NCI-H2029 treated with DMSO at 0.1 percent for 48 hours (cell line): ENCODE data around the gene ZNF19.
"Not testable (repeated sequence)": the region's sequence is repeated elsewhere in the genome, so short reads cannot be mapped to it uniquely, and the experiment has no call there.

Source experiments
- DNase-seq: peaks from one replicate; lab custom pipeline; 2025; lab: John Stamatoyannopoulos, UW

The ZNF19 gene

GRCh38 chr16:71489122-71489521, at the start of gene ZNF19:
ZNF19 (minus strand) TSS chr16:71489324; CDS start chr16:71482114, 7,210 bp downstream.
- no peak for DNase-seq

DNA sequence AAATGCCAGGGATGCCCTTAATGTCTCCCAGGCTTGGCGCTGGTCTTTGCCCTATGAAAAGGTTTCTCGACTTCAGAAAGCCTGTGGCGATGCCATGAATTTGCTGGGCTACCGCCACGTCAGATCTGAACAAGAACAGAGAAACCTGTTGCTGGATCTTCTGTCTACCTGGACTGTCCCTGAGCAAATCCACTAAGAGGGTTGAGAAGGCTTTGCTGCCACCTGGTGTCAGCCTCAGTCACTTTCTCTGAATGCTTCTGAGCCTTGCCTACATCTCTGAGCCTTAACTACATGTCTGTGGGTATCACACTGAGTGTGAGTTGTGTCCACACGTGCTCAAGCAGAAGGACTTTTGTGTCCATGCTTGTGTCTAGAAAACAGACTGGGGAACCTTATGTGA, 48.5 kb upstream of the ZNF19 start:
- no peak for DNase-seq

GRCh38 chr16:71536752-71537499, 47.8 kb upstream of the ZNF19 start:
- DNase-seq, result no peak

- no peak for DNase-seq
Measured at GRCh38 chr16:71532366-71532765, 43.2 kb upstream of the ZNF19 start.

DNA sequence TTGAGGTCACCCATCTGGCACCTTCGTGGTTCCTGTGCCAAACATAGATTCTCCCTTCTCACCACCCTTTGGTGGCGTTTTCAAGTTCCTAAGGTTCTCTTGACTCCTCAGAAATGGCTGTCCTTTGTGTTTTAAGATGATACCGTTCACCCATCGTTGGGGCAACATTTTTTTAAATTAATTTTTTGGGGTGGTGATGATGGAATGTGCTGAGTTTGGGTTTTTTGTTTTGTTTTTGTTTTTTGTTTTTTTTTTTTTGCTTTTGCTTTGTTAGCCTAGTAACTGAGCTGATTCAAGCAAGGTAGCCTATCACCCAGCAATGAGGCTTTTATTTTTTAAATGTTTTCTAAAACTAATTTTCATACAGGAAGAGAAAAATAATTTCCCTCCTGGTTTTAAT, 39.7 kb upstream of the ZNF19 start:
- DNase-seq, result no peak

DNA sequence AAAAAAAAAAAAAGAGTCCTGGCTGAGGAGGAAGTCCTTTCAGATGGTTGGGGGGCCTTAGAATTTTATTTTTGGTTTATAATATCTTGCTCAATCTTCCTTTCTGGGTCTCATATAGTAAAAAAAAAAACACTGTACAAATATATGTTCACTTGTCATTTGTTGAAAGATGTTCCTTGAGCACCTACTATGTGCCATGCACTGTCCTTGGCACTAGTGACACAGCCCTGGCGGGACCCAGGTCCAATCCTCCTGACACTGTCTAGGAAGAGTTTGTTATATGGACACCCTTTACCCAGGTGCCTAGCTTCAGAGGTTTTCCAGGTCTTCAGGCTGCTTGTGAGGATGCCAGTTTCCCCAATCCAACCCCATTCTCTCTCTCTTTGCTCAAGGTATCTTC, 39.1 kb upstream of the ZNF19 start:
- no peak for DNase-seq

- no peak for DNase-seq
Measured at GRCh38 chr16:71526111-71526631, 37.0 kb upstream of the ZNF19 start, which contains the start of gene CHST4. CHST4 (plus strand) TSS chr16:71526426; CDS start chr16:71536678, 10,252 bp downstream.

GRCh38 chr16:71524566-71525553, 35.7 kb upstream of the ZNF19 start:
- no peak for DNase-seq

DNA sequence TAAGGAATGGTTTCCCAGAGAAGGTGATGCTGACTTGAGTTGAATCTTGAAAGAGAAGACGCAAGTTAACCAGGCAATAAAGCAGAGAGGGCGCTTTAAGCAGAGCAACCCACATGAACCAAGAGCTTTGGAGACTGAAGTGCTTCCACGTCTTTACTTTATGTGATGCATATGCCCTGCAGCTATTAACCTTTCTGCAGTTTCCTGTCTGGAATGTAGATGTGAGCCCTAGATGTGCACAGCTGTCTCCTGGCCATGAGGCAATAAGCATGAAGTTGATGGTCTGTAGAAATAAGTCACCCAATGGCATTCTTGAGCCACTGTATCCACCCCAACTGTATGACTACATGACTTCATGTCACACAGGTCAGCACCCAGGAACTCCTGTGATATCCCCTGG, 31.4 kb upstream of the ZNF19 start:
- no peak for DNase-seq

DNA sequence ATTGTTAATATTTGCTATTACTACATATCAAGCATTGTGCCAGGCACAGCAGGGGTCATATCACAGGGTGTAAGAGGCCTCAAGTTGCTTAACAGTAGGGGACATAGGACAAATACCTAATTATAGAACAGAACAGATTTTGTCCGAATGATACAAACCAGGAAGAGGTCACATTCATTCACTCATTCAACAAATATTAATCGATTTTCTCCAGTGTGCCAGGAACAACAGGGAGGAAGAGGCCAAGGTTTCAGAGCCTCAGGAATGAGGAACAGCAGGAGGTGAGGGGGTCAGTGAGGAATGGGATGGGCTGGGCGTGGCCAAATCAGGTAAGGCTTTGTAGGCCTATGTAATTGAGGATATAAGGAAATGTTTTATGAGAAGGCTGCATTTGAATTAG, 25.9 kb upstream of the ZNF19 start:
- no peak for DNase-seq

DNA sequence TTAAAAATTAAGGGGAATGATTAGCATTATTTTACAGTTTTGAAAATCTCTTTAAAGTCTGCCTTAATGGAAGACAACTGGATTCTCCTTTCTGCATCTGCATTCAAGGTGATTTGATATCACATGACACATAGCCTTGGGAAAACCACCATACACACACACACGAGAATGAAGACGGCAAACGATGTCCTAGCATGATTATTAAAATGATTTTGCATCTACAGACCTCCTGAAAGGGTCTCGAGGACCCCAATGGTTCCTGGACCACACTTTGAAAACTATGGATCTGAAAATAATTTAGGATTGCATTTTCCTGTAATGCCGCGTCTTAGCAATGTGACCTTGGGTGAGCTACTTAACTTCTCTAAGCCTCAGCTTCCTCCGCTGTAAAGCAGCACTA, 25.4 kb upstream of the ZNF19 start:
- no peak for DNase-seq

DNA sequence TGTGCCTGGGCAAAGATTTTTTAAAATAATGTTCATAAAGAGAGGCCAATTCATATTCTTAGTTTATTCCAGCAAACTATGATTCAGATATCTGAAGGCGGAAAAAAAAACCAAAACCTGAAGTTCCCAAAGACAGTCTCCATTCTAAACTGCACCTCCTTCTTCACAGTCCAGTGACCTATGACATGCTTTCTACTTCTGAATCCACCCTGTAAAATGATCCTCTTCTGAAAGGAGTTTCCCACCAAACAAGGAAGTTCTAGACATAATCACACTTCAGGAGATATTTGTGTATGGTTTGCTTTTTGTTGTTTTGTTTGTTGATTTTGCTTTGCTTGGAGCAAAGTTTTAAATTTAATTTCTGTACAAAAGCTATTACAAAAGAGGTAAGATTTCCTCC, 24.2 kb upstream of the ZNF19 start:
- peak; percentile 3 for DNase-seq

GRCh38 chr16:71507061-71507460, 17.9 kb upstream of the ZNF19 start:
- DNase-seq, result no peak

GRCh38 chr16:71504901-71505300, 15.8 kb upstream of the ZNF19 start:
- DNase-seq, result no peak

- DNase-seq, result not testable (repeated sequence)
Measured at GRCh38 chr16:71504051-71504450, 14.9 kb upstream of the ZNF19 start.

- no peak for DNase-seq
Measured at GRCh38 chr16:71501547-71501946, 12.4 kb upstream of the ZNF19 start.

DNA sequence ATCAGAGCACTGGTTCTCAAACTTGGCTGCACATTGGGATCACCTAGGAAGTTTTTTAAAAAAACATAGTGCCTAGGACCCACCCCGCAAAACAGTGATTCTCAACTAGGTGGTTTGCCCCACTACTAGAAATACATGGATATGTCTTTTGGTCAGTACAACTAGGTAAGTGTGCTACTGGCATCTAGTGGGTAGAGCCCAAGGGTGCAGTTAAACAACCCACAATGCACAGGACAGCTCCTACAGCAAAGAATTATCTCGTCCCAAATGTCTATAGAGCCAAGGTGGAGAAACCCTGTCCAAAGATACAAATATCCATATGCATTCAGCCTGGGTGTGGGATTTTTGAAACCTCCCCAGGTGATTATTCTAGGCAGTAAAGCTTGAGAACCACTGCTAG, 11.8 kb upstream of the ZNF19 start:
- no peak for DNase-seq

DNA sequence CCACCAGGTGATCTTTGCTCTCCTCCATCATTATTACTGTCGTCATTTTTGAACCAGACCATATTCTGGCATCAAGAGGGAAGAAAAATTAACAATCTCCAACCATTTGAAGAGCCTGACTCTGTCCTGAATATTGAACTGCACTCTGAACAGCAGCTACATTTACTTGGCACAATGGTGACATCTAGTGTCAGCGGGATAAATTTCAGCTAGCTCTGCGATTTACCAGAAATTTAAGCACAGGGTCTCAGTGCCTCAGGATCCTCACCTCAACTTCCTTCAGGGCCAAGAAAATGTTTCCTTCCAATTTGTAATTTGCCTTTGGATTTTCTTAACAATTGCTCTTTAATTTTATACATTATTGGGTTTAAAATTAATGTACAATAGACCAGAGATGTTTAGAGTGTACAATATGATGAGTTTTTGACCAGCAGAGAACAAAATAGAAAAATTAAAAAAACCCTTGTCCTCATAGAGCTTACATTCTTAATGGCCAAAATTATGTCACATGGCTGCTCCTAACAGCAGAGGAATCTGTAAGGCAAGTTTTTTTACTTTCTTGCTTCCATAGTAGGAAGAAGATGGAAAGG, 10.7 kb upstream of the ZNF19 start:
- DNase-seq, result peak; percentile 3

- no peak for DNase-seq
Measured at GRCh38 chr16:71498031-71498430, 8.9 kb upstream of the ZNF19 start.

DNA sequence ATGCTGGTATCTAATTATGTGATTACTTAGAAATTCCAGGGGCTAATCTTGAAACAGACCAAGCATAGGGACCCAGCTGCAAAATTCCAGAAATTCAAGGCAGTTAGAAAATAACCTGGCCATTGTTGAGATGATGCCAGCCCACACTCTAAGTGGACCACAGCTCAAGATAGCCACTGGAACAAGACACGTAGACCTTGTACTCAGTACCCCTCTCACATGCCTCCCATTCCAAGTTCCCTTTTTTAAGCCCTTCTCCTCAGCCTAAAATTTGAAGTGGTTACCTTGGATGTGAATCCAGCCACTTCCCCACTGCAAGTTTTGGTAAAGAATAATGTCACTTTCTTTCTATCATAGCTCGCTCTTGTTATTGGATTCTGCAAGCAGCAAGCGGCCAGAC, 4.1 kb upstream of the ZNF19 start:
- DNase-seq, result no peak

DNA sequence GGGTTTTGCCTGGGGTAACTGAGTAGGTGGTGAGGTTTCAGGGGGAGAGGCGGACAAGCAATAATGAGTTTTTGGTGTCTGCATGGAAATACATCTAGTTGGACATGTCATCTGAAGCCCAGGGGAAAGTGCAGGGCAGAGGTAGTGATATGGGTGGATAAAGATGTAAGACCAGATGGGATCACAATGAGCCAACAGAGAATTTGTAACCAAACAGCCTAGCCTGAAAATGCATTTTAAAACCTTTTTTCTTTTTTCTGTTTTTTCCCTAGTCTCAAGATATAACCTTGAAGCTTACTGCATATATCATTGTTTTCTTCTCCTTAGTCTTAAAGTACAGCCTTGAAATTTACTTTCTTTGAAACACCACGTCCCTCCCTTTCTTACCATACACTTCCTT, 3.7 kb upstream of the ZNF19 start:
- DNase-seq, result no peak

- no peak for DNase-seq
Measured at GRCh38 chr16:71491054-71491453, 1.9 kb upstream of the ZNF19 start.
